NCI-H69 (cell line): ENCODE measurements around the gene PPP2CA.

Source experiments
- DNase-seq: peaks from one replicate; lab custom pipeline; 2025; lab: John Stamatoyannopoulos, UW

PPP2CA gene

DNA sequence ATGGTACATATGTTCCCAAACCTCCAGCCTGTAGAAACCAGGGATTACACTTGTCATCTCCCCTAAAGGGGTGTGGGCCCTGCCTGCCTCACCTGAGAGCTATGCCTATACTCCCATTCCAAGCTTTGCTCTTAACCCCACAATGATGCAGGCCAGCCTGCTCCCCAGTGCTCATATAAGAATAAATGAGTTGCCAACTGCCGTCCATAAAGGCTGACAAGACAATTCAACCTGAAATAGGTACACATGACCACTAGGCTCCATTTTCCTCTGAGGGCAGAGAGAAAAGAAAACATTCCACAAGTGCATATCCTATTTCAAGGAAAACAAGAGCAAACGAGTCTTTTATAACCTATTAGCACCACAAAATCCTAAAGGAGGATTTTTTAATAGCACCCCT is 77.6 kb downstream of the PPP2CA start:
- DNase-seq = peak; percentile 21

DNA sequence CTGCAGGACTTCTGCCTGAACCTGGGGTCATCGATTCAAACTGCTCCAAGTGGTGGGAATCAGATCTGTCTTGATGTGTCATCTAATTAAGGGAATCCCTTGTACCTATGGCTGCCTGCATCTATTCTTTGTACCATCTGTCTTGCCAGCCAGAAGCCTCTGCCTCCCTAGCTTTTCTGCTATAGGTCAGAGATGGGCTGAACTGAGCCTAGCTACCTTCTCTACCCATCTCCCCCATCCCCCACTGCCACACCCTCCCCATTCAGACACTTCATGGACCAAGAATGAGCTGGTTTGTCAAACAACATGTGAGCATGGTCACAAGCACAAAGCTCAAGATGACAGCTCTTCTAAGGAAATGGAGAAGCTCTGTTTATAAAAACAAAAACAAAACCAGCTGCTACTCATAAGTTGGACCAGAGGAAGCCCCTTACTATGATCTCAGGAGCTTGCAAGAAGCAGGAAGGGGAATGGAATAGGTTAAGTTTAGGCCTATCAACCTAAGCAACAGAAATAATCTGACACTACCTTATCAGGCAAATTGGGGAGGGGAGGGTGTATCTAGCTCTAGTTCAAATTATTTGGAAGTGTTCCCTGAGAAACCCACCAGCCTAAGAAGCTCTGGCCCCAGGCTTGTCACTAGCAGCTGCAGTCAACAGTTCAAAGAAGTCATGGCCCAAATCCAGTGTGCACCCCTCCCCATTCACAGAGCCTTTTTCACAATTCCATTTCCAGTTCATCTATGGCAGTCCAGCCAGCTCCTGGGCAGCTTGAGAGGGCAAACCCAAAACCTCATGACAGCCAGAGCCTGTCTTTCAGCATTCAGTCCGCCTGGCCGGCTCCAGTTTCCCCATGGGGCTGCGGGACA is 79.0 kb downstream of the PPP2CA start:
- DNase-seq = peak; percentile 25

DNA sequence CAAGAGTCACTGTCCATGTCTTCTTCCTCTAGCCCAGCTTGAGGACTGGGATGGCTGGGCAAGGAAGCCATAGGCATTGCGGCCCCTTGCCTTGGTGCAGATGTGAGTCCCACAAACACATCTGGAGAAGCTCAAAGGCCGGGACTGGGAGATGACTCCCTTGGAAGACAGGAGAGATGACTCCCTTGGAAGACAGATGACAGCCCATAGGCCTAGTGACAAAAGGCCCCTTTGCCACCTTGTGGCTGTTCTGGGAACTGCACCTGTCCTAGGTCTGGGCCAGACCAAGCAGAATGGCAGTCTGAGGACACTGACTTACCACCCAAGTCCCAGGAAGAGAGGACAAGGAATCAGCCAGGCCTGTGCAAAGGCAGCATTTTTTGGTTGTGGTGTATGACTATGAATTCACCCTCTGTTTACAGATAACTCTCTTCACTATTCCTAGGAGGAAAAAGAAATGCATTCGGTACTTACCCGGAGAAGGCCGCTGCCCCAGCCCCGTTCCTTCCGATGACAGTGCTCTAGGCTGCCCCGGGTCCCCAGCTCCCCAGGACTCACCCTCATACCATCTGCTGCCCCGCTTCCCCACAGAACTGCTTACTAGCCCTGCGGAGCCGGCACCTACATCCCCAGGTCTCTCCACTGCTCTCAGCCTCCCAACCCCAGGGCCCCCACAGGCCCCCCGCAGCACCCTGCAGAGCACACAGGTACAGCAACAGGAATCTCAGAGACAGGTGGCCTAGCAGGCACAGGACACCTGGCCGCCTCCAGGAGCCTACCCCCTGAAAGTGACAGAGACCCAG is 79.9 kb downstream of the PPP2CA start:
- DNase-seq = peak; percentile 77

DNA sequence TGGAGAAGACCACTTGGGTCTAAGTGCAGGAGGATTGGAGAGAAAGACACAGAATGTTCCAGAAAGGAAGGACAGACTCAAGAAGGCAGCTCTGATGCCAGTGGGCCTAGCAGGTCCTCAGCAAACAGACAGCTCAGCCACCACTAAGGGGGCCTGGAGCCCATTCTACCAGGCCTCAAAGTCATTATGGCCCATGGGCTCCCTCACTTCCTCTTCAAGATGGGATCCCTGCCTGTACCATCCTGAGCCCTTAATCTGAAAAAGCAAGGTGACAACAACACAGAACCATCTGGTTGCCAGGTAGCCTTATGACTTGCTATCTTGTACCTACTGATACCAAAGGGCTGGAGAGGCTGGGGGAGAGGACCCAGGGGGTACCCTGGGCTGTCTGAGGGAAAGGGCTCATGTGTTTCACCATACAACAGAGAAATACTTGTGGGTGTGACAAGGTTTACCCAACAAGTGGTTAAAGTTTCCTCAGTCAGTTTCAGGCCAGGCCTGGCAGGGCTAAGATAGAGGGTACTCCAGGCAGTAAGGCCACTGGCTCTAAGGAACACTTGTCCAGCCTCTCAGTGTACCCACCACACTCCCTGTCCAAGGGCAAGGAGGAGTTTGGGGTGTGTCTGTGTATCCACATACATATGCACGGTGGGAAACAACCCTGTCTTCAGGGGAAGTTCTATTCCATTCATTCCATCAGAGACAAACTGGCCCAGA is 80.7 kb downstream of the PPP2CA start:
- no peak for DNase-seq
